ENCODE results near the gene NACC2.

Gene NACC2

GRCh38 chr9:136092741-136093140, 2.3 kb downstream of the NACC2 start:
- DNase-seq (ENCODE audit: low spot score), result no peak

DNA sequence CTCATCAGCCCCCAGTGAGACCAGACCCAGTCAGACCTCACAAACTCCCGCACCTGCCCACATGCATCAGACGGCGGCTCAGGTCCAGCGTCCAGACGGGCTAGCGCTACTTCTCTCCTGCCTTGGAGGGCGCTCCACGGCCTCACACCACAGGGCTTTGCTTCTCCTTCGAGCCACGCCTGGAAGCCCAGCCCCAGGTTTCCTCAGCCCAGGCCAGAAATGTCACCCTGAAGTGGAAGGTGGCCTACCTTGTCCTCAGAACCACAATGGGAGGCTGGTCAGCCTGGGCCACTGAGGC, 2.8 kb downstream of the NACC2 start:
- no peak for DNase-seq (ENCODE audit: low spot score)

DNA sequence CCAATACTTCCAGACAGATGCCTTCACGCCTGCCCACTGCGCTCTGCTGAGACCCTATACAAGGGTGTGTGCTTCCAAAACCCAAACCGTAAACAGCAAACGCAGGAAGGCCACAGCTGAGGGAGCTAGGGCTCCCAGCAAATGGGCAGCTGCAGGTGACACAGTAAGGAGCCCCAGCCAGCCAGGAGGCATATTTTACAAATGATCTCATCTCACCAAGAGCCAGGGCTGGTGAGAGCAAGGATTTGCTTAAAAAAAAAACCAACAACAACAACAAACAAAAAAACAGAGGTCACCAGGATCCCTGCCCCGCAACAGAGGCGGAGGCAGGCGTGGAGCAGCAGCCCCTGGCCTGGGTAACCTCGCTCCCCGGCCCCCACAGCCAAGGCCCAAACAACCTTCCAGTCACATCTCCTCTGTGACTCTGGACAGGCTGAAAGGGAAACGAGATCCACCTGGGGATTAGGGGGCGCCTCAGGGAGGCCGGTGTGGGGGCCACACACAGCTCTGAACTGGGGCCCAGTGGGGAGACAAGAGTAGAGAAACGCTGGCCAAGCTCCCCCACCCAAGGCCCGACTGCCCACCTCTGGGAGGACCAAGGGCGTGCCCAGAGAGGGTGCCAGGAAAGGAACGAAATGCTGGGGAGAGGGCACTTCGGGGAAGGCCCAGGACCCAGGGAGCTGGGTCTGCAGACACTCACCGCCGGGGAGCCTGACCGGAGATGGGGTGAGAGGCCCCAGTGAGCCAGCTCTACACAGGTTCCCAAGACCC, 3.3 kb downstream of the NACC2 start:
- DNase-seq (ENCODE audit: low spot score), result no peak

DNA sequence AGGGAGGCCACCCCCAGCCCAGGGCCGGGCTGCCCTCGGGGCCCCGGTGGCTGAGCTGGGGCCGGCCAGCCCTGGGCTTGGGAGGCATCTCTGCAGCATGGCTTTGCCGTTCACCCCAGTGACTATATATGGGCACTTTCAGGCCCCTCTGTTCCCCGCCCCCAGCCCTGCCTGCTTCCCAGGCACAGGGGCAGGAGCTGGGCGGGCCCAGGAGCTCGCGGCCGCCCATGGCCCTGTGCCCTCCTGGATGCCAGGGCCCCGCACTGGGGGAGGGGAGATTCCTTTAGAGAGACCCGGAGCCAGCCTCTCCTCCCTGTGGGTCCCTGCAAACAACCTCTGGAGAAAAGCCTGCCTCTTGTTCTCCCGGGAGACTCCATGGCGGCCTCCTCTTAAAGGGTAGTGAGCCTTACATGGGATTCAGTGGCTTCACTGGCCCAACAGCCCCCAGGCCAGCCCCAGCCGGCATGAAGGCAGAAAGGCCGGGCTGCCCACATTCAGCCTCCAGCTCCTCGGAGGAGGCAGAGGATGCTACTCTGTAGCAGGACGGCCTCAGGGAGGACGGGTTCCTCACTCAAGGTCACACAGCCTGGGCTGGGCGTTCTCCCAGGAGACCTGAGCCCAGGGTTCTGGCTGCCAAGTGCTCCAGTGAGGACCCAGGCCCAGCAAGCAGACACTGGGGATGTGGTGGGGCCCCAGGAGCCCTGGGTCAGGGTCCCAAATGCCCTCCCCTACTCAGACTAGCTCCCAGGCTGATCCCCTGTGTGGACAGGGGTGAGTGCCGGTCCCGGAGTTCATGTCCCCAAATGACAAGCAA, 4.1 kb downstream of the NACC2 start:
- no peak for DNase-seq (ENCODE audit: low spot score)

- no peak for DNase-seq (ENCODE audit: low spot score)
Measured at GRCh38 chr9:136090056-136090735, 4.9 kb downstream of the NACC2 start.

GRCh38 chr9:136089697-136090045, 5.4 kb downstream of the NACC2 start:
- DNase-seq (ENCODE audit: low spot score), result peak; percentile 70

GRCh38 chr9:136088939-136089696, 6.0 kb downstream of the NACC2 start:
- no peak for DNase-seq (ENCODE audit: low spot score)

DNA sequence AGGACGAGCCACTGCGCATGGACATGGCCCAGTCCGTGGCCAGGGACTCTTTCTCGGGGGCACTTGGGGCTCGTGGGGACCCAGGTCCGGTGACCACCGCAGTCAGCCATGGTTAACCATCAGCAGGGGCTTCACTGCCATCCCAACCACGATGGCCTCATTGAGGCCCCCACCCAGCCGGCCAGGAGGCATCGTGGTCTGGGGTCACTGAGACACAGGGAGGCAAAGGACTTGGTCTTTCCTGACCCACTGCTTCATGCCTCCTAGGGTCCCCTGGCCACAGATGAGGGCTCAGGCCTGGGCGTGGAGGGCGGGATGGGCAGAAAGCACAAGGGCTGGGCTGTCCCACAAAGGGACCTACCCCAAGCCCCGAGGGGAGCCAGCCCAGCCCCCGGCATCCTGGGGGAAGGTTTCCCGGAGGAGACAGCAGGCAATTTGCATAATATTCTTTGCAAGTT, 6.6 kb downstream of the NACC2 start:
- DNase-seq (ENCODE audit: low spot score), result no peak

GRCh38 chr9:136087741-136088480, 7.2 kb downstream of the NACC2 start:
- no peak for DNase-seq (ENCODE audit: low spot score)

DNA sequence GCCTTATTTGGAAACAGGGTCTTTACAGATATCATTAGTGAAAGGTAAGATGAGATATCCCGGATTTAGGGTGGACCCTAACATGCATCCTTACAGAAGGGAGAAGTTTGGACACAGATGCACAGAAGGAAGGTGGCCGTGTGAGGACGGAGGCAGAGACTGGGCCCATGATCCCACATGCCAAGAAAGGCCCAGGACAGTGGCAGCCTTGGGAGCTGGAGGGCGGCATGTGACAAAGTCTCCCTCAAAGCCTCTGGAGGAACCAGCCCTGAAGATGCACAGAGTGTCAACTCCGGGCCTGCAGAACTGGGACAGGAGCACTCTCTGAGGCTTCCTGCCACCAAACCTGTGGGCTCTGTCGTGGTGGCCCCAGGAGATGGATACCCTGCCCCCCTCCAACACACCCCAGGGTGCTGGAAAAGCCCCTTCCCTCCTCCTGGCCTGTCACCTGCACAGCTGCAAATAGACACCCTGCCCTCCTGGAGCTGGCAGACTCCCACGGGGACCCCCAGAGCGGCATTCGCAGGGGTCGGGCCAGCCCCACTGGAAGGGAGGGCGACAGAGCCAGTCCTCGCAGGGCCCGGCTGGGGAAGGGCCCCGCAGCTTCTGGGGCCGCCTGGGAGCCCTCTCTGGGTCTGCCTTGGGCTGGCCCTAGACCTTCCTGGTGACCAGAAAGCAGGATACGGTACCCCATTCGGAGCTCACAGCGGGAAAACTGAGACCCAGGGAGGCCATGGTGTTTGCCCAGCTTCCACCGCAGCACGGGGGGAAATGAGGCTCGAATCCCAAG, 7.9 kb downstream of the NACC2 start:
- no peak for DNase-seq (ENCODE audit: low spot score)

DNA sequence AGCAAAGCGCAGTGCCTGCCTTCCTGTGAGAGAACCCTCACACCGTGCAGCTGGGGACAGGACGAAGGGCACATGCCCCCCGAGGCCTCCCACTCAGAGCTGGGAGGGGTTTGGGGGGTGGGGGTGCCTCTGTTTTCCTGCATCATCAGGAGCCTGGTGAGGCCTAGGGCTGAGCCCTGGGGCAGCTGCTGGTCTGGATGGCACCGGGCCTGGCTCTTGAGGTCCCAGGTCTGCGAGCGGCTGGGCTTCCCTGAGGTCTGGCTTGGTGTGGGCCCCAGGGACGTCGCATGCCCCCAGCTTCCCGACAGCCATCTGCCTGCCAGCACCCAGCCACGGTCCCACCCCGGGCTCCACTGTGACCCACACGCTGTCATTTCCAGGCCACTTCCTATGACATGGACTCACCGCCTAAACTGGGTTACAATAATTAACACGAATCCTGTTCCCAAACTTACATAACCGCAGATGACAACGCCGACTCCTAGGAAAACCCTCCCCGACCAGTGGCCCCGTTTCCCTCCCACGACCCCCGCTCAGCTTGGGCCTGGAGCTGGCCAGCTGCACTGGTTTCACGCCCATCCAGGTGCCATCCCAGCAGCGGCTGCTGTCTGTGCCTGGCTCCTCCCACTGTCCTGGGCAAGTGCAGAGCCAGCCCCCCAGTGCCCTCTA, 8.7 kb downstream of the NACC2 start:
- DNase-seq (ENCODE audit: low spot score), result no peak

GRCh38 chr9:136085815-136086212, 9.3 kb downstream of the NACC2 start:
- DNase-seq (ENCODE audit: low spot score), result no peak

DNA sequence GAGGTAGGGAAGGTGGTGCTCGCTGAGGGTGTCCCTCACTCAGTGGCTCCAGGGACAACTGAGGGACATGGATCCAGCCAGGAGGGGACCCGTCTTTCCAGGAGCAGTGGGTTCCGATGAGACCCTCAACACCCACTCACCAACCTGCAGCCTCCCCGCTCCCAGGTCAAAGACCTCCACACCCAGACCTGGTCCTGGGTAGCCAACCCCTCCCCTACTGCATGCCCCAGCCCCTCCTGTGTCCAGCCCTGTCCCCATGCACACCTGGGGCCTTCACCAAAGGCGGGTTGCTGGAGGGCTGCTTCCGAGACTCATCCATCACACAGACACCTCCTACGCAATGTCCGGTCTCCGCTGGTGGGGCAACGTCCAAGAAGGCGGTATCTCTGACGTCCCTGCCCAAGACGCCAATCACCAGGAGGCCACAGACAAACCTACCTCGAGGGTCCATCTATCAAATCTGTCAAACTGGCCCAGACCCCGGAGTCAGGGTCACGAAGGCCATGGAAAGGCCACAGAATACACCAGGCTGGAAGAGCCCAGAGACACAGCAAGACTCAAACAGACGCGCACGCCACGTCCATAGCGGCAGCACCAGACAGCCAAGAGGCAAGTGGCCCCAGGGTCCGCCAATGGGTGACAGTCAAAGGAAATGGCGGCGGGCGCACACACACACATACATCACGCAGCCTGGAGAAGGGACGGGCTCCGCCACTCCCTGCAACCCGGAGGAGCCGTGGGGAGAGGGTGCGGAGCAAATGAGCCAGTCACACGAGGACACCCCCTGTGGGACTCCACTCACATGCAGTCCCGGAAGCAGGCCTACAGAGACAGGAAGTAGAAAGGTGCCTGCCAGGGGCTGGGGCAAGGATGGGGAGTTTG, 10.8 kb downstream of the NACC2 start:
- DNase-seq (ENCODE audit: low spot score), result no peak

GRCh38 chr9:136083558-136084062, 11.5 kb downstream of the NACC2 start:
- no peak for DNase-seq (ENCODE audit: low spot score)

- DNase-seq (ENCODE audit: low spot score), result no peak
Measured at GRCh38 chr9:136082496-136083361, 12.4 kb downstream of the NACC2 start.

- DNase-seq (ENCODE audit: low spot score), result no peak
Measured at GRCh38 chr9:136081826-136082495, 13.1 kb downstream of the NACC2 start.

GRCh38 chr9:136081113-136081825, 13.8 kb downstream of the NACC2 start:
- no peak for DNase-seq (ENCODE audit: low spot score)
